ENCODE results near the gene TTC3. TPM values are rescaled to one million over a fixed set of nuclear protein-coding genes. Genes with fewer than 3 reads are reported as not detected.
A peak's percentile ranks its signal among the peaks of the same experiment; 100 is the strongest.

Gene TTC3
- total RNA-seq, 2 donors from 2014 or later = 32.8 to 84.2 TPM

GRCh38 chr21:37072274-37072987, 623 bp upstream of the TTC3 start:
- H3K4me1 Mint-ChIP-seq (ENCODE audit: low read depth in 2 of 2) = peaks cover 32 to 42% of the 10 kb centered on the region in 2 donors

GRCh38 chr21:37073417-37074196, 553 bp downstream of the TTC3 start:
- peaks cover 32 to 42% of the 10 kb centered on the region in 2 donors for H3K4me1 Mint-ChIP-seq (ENCODE audit: low read depth in 2 of 2)
- DNase-seq (ENCODE audit: low spot score) = no peak
- no peaks in the 10 kb centered on the region for H3K9me3 Mint-ChIP-seq
- H3K27me3 Mint-ChIP-seq = no peaks in the 10 kb centered on the region
- H3K4me3 Mint-ChIP-seq = peak overlapping the region; percentile 99
- H3K27ac Mint-ChIP-seq = peak overlapping the region; percentile 78 to 83
- peaks cover 11% of the 10 kb centered on the region for H3K36me3 Mint-ChIP-seq
- peak; percentile 54 to 62 for ATAC-seq

More at GRCh38 chr21:37072274-37072987, 623 bp upstream of the TTC3 start:
- no peaks in the 10 kb centered on the region for H3K27me3 Mint-ChIP-seq
- peaks cover 11% of the 10 kb centered on the region for H3K36me3 Mint-ChIP-seq
- peak overlapping the region; percentile 89 for H3K4me3 Mint-ChIP-seq
- DNase-seq (ENCODE audit: low spot score) = peak; percentile 80
- H3K27ac Mint-ChIP-seq = peak overlapping the region; percentile 78 to 85
- no peaks in the 10 kb centered on the region for H3K9me3 Mint-ChIP-seq
- peak; percentile 64 to 79 for ATAC-seq

- DNase-seq (ENCODE audit: low spot score) (no peak), ATAC-seq (no peak)
- Mint-ChIP-seq H3K27me3 (no peaks in the 10 kb centered on the region), H3K27ac (peak overlapping the region; percentile 78 to 83), H3K4me3 (peak overlapping the region; percentile 99), H3K4me1 (ENCODE audit: low read depth in 2 of 2) (peaks cover 34 to 47% of the 10 kb centered on the region in 2 donors), H3K36me3 (peaks cover 11% of the 10 kb centered on the region), H3K9me3 (no peaks in the 10 kb centered on the region)
These were observed 1.1 kb downstream of the TTC3 start for GRCh38 chr21:37074197-37074510.

- no peak for ATAC-seq
- no peaks in the 10 kb centered on the region for H3K9me3 Mint-ChIP-seq
- H3K4me3 Mint-ChIP-seq = peak overlapping the region; percentile 99
- peaks cover 35 to 50% of the 10 kb centered on the region in 2 donors for H3K4me1 Mint-ChIP-seq (ENCODE audit: low read depth in 2 of 2)
- peak overlapping the region; percentile 78 to 83 for H3K27ac Mint-ChIP-seq
- no peaks in the 10 kb centered on the region for H3K27me3 Mint-ChIP-seq
- DNase-seq (ENCODE audit: low spot score) = no peak
- H3K36me3 Mint-ChIP-seq = peaks cover 11% of the 10 kb centered on the region
These were observed 1.5 kb downstream of the TTC3 start for GRCh38 chr21:37074546-37074945.

GRCh38 chr21:37075214-37075770, 2.2 kb downstream of the TTC3 start:
- no peak overlapping the region for H3K27ac Mint-ChIP-seq
- ATAC-seq = no peak

GRCh38 chr21:37076087-37076850, 3.2 kb downstream of the TTC3 start:
- Mint-ChIP-seq H3K9me3 (no peaks in the 10 kb centered on the region), H3K36me3 (peaks cover 1% of the 10 kb centered on the region), H3K27ac (no peak overlapping the region), H3K4me3 (no peak overlapping the region), H3K4me1 (ENCODE audit: low read depth in 2 of 2) (peaks cover 29 to 37% of the 10 kb centered on the region in 2 donors), H3K27me3 (no peaks in the 10 kb centered on the region)
- ATAC-seq (no peak), DNase-seq (ENCODE audit: low spot score) (no peak)

More at GRCh38 chr21:37075214-37075770, 2.2 kb downstream of the TTC3 start:
- Mint-ChIP-seq H3K4me3 (peak overlapping the region; percentile 99), H3K27me3 (no peaks in the 10 kb centered on the region), H3K36me3 (peaks cover 5% of the 10 kb centered on the region), H3K4me1 (ENCODE audit: low read depth in 2 of 2) (peaks cover 35 to 44% of the 10 kb centered on the region in 2 donors), H3K9me3 (no peaks in the 10 kb centered on the region)
- DNase-seq (ENCODE audit: low spot score) = no peak

GRCh38 chr21:37077403-37077802, 4.3 kb downstream of the TTC3 start:
- Mint-ChIP-seq H3K27ac (no peak overlapping the region), H3K9me3 (no peaks in the 10 kb centered on the region), H3K4me1 (ENCODE audit: low read depth in 2 of 2) (peaks cover 21 to 26% of the 10 kb centered on the region in 2 donors), H3K27me3 (no peaks in the 10 kb centered on the region), H3K4me3 (no peak overlapping the region), H3K36me3 (no peaks in the 10 kb centered on the region)
- DNase-seq (ENCODE audit: low spot score) (no peak), ATAC-seq (no peak)

GRCh38 chr21:37079211-37079824, 6.3 kb downstream of the TTC3 start:
- no peak overlapping the region for H3K4me3 Mint-ChIP-seq
- no peaks in the 10 kb centered on the region for H3K36me3 Mint-ChIP-seq
- DNase-seq (ENCODE audit: low spot score) (no peak), ATAC-seq (no peak)
- H3K4me1 Mint-ChIP-seq (ENCODE audit: low read depth in 2 of 2) = peaks cover 21 to 32% of the 10 kb centered on the region in 2 donors
- H3K27ac Mint-ChIP-seq = peak overlapping the region in 1 of 2 donors; percentile 6
- no peaks in the 10 kb centered on the region for H3K27me3 Mint-ChIP-seq
- H3K9me3 Mint-ChIP-seq = no peaks in the 10 kb centered on the region

- no peaks in the 10 kb centered on the region for H3K27me3 Mint-ChIP-seq
- H3K4me3 Mint-ChIP-seq = no peak overlapping the region
- H3K27ac Mint-ChIP-seq = no peak overlapping the region
- no peaks in the 10 kb centered on the region for H3K9me3 Mint-ChIP-seq
- no peak for DNase-seq (ENCODE audit: low spot score)
- peaks cover 12 to 24% of the 10 kb centered on the region in 2 donors for H3K4me1 Mint-ChIP-seq (ENCODE audit: low read depth in 2 of 2)
- no peaks in the 10 kb centered on the region for H3K36me3 Mint-ChIP-seq
- no peak for ATAC-seq
These were observed 9.3 kb downstream of the TTC3 start for GRCh38 chr21:37082375-37082774.

- no peaks in the 10 kb centered on the region for H3K9me3 Mint-ChIP-seq
- peaks cover 12 to 24% of the 10 kb centered on the region in 2 donors for H3K4me1 Mint-ChIP-seq (ENCODE audit: low read depth in 2 of 2)
- ATAC-seq (no peak), DNase-seq (ENCODE audit: low spot score) (no peak)
- H3K4me3 Mint-ChIP-seq = no peak overlapping the region
- H3K27ac Mint-ChIP-seq = no peak overlapping the region
- no peaks in the 10 kb centered on the region for H3K27me3 Mint-ChIP-seq
- no peaks in the 10 kb centered on the region for H3K36me3 Mint-ChIP-seq
These were observed 9.9 kb downstream of the TTC3 start for GRCh38 chr21:37082856-37083528.

- Mint-ChIP-seq H3K27me3 (no peaks in the 10 kb centered on the region), H3K4me3 (no peak overlapping the region), H3K9me3 (no peaks in the 10 kb centered on the region), H3K36me3 (no peaks in the 10 kb centered on the region), H3K4me1 (ENCODE audit: low read depth in 2 of 2) (peaks cover 7 to 16% of the 10 kb centered on the region in 2 donors), H3K27ac (no peak overlapping the region)
- ATAC-seq (no peak), DNase-seq (ENCODE audit: low spot score) (no peak)
These were observed 12.7 kb downstream of the TTC3 start for GRCh38 chr21:37085726-37086125.

- no peak for DNase-seq (ENCODE audit: low spot score)
- no peak for ATAC-seq
These were observed 14.1 kb downstream of the TTC3 start for GRCh38 chr21:37087188-37087587.

More at GRCh38 chr21:37087188-37087587, 14.1 kb downstream of the TTC3 start:
- no peaks in the 10 kb centered on the region for H3K27me3 Mint-ChIP-seq
- H3K9me3 Mint-ChIP-seq = no peaks in the 10 kb centered on the region
- no peaks in the 10 kb centered on the region for H3K36me3 Mint-ChIP-seq
- no peak overlapping the region for H3K27ac Mint-ChIP-seq
- H3K4me1 Mint-ChIP-seq (ENCODE audit: low read depth in 2 of 2) = peaks cover 7 to 16% of the 10 kb centered on the region in 2 donors
- no peak overlapping the region for H3K4me3 Mint-ChIP-seq

Data from natural killer cell treated with Interleukin-12 subunit alpha and Interleukin-12 subunit beta and Interleukin-15 and Interleukin-18, amount 100 ng/mL, for 72 hours (primary cell).